DND-41 (cell line): ENCODE measurements around the gene DCC.

Source experiments
- EZH2 ChIP-seq: IDR thresholded peaks from 3 replicates; pipeline ENCODE4 v1.6.1; 2012; ENCODE audit warnings: borderline replicate concordance, low read depth, mild to moderate bottlenecking, moderate library complexity, low read length, inconsistent platforms; ENCODE audit not compliant: severe bottlenecking
- TF ChIP-seq, protein P1 (sequence below): IDR thresholded peaks from 2 replicates; pipeline ENCODE4 v1.5.1; 2012; ENCODE audit warnings: borderline replicate concordance, low read length, moderate library complexity, mild to moderate bottlenecking; ENCODE audit not compliant: poor library complexity, severe bottlenecking; ENCODE audit errors: extremely low read depth

DNA sequence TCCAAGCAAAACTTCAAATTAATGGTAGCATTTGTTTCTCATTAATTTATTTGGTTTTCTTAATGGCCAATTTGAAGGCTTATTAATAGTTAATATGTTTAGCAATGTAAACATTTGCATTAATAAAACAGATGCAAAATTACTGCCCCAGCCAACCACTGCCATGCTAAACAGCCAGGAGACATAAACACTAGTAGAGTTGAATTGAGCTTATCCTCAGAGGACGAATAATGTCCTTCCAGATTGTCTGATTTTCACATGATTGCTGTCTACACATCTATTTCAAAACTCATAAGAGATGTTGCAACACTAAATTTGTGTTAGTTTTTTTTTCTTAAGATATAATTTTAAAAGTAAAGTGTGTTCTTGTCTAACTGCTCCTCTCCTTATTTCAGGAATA, 128.5 kb downstream of the DCC start:
- TF ChIP-seq, protein P1, sequence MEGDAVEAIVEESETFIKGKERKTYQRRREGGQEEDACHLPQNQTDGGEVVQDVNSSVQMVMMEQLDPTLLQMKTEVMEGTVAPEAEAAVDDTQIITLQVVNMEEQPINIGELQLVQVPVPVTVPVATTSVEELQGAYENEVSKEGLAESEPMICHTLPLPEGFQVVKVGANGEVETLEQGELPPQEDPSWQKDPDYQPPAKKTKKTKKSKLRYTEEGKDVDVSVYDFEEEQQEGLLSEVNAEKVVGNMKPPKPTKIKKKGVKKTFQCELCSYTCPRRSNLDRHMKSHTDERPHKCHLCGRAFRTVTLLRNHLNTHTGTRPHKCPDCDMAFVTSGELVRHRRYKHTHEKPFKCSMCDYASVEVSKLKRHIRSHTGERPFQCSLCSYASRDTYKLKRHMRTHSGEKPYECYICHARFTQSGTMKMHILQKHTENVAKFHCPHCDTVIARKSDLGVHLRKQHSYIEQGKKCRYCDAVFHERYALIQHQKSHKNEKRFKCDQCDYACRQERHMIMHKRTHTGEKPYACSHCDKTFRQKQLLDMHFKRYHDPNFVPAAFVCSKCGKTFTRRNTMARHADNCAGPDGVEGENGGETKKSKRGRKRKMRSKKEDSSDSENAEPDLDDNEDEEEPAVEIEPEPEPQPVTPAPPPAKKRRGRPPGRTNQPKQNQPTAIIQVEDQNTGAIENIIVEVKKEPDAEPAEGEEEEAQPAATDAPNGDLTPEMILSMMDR: no peak
- no peak for TF ChIP-seq EZH2
